Type B pancreatic cell (in vitro differentiated cells): ENCODE data around the gene SIK1. TPM values are rescaled to one million over a fixed set of nuclear protein-coding genes. Genes with fewer than 3 reads are reported as not detected.
"Not testable (repeated sequence)": the region's sequence is repeated elsewhere in the genome, so short reads cannot be mapped to it uniquely, and the experiment has no call there.

Source experiments
- DNase-seq: peaks from one replicate; pipeline ENCODE4 v3.0.0; 2021; ENCODE audit warnings: mixed read lengths; ENCODE audit not compliant: unreplicated experiment; ENCODE audit errors: extremely low spot score
- H3K27ac Mint-ChIP-seq: 2 replicates; pipeline ENCODE4 v1.8.0; 2021; ENCODE audit warnings: mild to moderate bottlenecking, mixed read lengths
- H3K27me3 Mint-ChIP-seq: 2 replicates; pipeline ENCODE4 v1.8.0; 2021; ENCODE audit warnings: mixed read lengths
- H3K36me3 Mint-ChIP-seq: 2 replicates; pipeline ENCODE4 v1.8.0; 2021; ENCODE audit warnings: mixed read lengths
- H3K4me1 Mint-ChIP-seq: one replicate; pipeline ENCODE4 v1.8.0; 2021; ENCODE audit warnings: mixed read lengths; ENCODE audit not compliant: unreplicated experiment
- H3K4me3 Mint-ChIP-seq: 2 replicates; pipeline ENCODE4 v1.8.0; 2021; ENCODE audit warnings: mild to moderate bottlenecking, mixed read lengths
- H3K9me3 Mint-ChIP-seq: 2 replicates; pipeline ENCODE4 v1.8.0; 2021; ENCODE audit warnings: mixed read lengths
- total RNA-seq: library from RNA; stranded (reverse); gene quantifications from 2 replicates; pipeline ENCODE4 v1.2.1, GENCODE V29; 2021; ENCODE audit warnings: low replicate concordance
- TF ChIP-seq, protein P1 (sequence below): fragments of 200-600 bp; sonication (generic); conservative IDR thresholded peaks from 2 replicates; pipeline ENCODE4 v1.5.0; 2021; ENCODE audit warnings: antibody characterized with exemption, mild to moderate bottlenecking

The SIK1 gene
- total RNA-seq, 1 donor from 2014 or later = 17.0 TPM

DNA sequence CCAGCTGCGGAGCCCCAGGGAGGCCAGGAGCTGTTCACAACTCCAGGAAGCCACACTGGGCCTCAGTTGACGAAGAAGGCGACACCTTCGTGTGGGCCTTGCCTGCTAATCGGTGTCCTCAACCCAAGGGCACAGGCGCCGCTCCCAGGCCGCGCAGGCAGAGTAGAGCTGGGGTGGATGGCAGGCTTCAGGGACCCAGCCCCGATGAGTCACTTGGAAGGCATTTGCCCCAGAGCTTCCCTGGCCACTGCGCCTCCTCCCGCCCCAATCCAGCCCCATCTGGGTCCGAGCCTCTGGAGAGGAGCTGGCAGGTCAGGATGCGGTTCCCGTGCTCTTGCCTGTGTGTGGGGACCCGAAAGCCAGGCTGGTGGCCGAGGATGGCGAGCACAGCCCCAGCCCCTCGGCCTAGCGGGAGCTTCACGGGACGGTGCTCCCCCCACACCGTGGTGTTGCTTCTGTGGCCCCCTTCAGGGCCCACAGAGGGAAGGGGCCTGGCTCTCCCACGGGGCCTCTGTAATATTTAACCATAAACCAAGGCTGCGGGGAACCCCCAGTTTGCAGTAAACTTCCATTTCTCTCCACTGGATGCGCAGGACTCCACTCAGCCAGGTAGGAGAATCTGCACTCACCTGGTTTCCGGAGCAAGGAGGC is 30.0 kb downstream of the SIK1 start:
- H3K27ac Mint-ChIP-seq, H3K36me3 Mint-ChIP-seq, DNase-seq, H3K4me3 Mint-ChIP-seq, H3K9me3 Mint-ChIP-seq, H3K4me1 Mint-ChIP-seq, H3K27me3 Mint-ChIP-seq: not testable (repeated sequence)

DNA sequence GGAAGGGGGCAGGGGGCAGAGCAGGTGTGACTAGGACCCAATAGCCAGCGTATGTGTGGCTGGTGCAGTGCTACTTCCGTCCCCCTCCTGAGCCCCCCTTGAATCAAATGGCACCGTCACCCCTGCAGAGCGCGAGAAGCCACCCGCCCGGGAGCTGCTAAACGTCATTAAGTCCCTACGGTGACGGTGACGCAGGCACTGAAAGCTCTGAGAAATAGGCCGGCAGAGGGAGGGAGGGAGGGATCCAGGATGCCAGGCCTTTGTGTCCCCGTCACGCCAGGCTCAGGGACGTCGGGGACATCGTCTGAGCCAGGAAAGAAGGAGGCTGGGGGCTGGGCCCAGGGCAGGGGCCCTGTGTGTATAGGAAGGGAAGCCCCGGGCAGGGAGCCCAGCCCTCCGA is 43.6 kb downstream of the SIK1 start:
- H3K36me3 Mint-ChIP-seq, H3K9me3 Mint-ChIP-seq, H3K4me1 Mint-ChIP-seq, H3K4me3 Mint-ChIP-seq, DNase-seq, H3K27me3 Mint-ChIP-seq, H3K27ac Mint-ChIP-seq: not testable (repeated sequence)

DNA sequence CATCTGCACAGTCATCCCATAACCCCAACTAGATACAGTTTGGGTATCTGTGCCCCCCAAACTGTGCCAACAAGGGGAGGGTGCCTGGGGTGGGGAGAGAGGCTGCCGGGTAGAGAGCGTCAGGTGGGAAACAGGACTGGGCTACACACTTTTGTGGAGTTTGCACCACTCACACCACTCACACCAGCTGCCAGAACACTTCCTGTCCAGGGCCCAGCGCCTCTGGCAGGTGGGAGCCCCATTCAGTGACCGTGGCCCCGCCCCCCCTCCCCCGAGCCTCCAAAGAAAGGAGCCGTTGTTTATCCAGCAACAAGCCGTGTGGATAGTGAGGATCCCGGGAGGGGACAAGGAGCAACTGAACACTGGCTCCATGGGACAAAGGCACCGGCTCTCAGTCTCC is 44.0 kb downstream of the SIK1 start:
- not testable (repeated sequence) for H3K4me1 Mint-ChIP-seq, H3K27me3 Mint-ChIP-seq, DNase-seq, H3K4me3 Mint-ChIP-seq, H3K36me3 Mint-ChIP-seq, H3K9me3 Mint-ChIP-seq, H3K27ac Mint-ChIP-seq

DNA sequence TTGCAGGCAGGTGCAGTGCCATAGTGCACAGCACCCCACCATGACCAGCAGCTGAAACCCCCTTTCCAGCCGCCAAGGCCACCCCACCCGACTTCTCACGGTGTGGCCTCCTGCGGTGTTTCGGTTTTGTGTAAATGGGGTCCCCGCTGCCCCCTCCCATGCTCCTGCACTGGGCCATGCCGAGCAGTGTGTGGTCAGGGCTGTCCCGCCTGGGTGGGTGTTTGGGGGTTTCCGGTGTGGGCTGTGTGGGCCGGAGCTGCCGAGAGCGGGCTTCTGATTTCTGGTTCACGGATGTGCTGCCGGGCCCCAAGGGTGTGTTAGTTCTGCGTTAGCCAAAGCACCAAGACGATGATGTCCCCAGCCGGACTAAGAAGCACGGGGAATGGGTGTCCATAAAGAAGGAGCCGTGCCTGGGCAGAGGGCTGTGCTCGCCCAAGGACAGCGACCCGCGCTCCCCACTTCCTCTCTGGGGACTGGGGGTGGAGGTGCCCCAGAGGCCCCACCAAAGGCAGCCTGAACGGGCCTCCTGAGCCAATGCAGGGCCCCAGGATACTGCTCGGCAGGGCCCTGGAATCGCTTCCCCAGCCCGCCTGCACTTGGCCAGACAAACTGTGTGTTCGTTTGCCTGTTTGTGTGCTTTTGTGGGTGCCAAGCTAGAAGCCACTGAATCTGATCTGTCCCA is 45.9 kb downstream of the SIK1 start:
- H3K36me3 Mint-ChIP-seq, DNase-seq, H3K27me3 Mint-ChIP-seq, H3K27ac Mint-ChIP-seq, H3K4me1 Mint-ChIP-seq, H3K9me3 Mint-ChIP-seq, H3K4me3 Mint-ChIP-seq: not testable (repeated sequence)

DNA sequence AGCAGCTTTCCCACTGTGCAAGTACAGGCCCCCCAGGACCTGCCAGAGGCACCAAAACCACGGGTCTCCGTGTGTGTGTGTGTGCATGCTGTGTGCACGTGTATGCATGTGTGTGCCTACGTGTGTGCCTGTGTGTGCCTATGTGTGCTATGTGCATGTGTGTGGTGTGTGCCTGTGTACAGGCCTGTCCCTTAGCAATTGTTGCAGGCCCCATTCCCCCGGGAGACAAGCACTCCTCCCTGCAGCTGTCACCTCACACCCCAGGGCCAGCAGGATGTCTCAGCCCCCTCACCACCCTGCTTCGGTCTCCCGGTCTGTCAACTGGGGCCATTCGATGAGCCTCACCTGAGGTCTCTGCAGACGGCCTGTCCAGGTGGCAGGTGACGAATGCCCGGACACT is 46.6 kb downstream of the SIK1 start:
- not testable (repeated sequence) for H3K9me3 Mint-ChIP-seq, H3K4me1 Mint-ChIP-seq, H3K4me3 Mint-ChIP-seq, H3K36me3 Mint-ChIP-seq, DNase-seq, H3K27me3 Mint-ChIP-seq, H3K27ac Mint-ChIP-seq

DNA sequence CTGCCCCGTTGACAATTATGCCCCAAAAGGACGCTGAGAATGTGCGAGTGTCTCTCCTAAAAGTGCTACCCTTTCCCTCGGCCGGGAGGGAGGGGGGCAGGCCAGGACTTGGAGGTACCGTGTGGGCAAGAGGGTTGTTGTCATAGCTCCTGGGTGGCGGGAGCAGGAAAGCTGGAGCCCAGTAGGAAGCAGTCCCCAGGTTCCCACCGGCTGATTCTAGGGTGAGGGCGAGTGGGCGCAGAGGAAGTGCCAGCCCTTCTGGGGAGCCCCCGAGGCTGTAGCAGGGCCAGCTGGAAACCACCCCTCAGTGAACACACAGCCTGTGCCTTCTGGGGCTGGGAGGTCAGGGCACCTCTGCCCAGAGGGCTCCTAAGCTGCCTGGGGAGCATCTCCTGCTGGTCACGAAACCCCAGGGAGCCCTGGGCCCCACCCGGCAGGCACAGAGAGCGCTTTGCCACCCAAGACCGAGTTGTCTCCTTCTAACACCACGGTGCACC is 47.3 kb downstream of the SIK1 start:
- not testable (repeated sequence) for H3K9me3 Mint-ChIP-seq, H3K4me3 Mint-ChIP-seq, H3K4me1 Mint-ChIP-seq, H3K36me3 Mint-ChIP-seq, H3K27me3 Mint-ChIP-seq, DNase-seq, H3K27ac Mint-ChIP-seq

DNA sequence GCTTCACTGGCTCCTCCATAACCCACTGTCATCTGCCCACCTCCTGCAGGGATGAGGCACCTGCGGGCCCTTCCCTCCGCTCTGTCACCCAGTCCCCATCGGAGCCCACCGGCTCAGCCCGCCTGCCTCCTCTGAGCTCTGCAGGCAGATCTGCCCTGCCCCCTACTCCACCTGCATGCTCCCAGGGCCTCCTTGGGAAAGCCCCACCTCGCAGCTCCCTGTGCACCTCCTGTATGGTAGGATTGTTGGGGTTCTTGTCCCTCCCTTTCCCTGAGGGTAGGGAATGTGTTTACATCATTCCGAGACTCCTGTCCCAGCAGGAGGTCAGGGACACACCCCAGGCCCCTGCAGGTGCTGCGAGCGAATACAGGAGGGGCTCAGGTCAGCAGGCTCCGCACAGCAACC is 50.5 kb downstream of the SIK1 start:
- Mint-ChIP-seq H3K27me3 (no peaks in the 10 kb centered on the region), H3K4me3 (no peak overlapping the region), H3K36me3 (no peaks in the 10 kb centered on the region), H3K9me3 (no peaks in the 10 kb centered on the region), H3K4me1 (peaks cover under 1% of the 10 kb centered on the region), H3K27ac (no peak overlapping the region)
- DNase-seq = no peak
- TF ChIP-seq, protein P1, sequence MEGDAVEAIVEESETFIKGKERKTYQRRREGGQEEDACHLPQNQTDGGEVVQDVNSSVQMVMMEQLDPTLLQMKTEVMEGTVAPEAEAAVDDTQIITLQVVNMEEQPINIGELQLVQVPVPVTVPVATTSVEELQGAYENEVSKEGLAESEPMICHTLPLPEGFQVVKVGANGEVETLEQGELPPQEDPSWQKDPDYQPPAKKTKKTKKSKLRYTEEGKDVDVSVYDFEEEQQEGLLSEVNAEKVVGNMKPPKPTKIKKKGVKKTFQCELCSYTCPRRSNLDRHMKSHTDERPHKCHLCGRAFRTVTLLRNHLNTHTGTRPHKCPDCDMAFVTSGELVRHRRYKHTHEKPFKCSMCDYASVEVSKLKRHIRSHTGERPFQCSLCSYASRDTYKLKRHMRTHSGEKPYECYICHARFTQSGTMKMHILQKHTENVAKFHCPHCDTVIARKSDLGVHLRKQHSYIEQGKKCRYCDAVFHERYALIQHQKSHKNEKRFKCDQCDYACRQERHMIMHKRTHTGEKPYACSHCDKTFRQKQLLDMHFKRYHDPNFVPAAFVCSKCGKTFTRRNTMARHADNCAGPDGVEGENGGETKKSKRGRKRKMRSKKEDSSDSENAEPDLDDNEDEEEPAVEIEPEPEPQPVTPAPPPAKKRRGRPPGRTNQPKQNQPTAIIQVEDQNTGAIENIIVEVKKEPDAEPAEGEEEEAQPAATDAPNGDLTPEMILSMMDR = no peak

DNA sequence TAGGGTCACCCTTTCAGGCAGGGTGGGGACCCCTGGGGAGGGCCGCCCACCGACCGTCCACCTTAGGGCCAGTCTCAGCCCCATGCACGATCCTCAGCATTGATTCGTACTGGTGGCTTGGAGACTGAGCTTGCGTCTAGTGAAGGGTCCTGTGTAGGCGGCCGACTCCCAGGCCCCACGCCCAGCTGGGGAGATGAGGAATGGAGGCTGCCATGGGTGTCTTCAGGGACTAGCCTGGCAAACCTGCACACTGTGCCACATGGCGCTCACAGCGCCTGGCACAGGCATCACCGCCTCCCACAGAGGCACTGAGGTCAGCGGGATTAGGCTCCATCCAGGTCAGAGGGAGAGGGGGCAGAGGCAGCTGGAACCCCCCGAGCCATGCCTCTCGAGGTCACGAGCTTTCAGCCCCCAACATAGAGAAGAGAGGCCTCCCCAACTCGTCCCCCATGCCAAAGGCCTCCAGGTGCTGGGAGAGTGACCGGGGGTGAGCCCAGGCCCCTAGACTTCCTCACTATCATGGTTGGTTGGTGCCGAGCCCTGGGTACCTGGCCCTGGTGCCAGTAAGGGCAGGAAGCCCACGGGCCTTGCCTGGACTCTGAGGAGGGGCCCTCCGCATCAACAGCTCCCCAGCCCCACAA is 51.0 kb downstream of the SIK1 start:
- no peak for DNase-seq
- no peaks in the 10 kb centered on the region for H3K27me3 Mint-ChIP-seq
- no peak overlapping the region for H3K27ac Mint-ChIP-seq
- H3K4me1 Mint-ChIP-seq = peaks cover 6% of the 10 kb centered on the region
- TF ChIP-seq, protein P1 = no peak
- no peak overlapping the region for H3K4me3 Mint-ChIP-seq
- H3K9me3 Mint-ChIP-seq = no peaks in the 10 kb centered on the region
- H3K36me3 Mint-ChIP-seq = no peaks in the 10 kb centered on the region
